ENCODE results near the gene ECSIT. TPM values are rescaled to one million over a fixed set of nuclear protein-coding genes. Genes with fewer than 3 reads are reported as not detected.
A peak's percentile ranks its signal among the peaks of the same experiment; 100 is the strongest.

Gene ECSIT
- total RNA-seq, 2 experiments from 2014 or later: 27.2 to 27.4 TPM

DNA sequence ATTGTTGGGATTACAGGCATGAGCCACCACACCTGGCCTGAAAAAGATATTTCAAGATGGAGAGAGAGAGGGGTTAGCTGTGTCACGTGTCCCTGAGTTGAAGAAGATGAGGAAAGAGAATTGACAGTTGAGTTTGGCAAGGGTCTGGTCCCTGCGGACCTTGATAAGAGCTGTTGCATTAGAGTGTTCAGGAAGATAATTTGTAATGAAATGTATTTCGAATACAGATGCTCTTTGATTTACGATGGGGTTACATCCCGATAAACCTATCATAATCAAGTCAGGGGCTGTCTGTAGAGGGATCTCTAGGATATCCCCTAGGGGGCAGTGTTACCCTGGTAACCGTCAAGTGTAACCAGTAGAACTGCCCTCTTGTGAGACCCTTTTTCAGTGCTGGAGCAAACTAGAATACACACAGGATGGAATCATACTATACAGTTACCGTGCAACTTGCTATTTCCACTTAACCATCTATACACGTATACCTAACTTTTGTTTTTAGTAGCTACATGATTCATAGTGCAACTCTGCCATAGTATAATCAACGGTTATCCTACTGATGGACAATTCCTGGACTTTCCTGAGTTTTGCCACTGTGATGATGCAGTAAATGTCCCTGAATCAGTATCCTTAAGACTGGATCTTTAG lies 31.6 kb upstream of the ECSIT start:
- peaks cover 7% of the 10 kb centered on the region for H3K36me3 ChIP-seq (ENCODE audit: insufficient read depth, low read length)
- Mint-ChIP-seq H3K27me3 (no peaks in the 10 kb centered on the region), H3K9me3 (no peaks in the 10 kb centered on the region), H3K27ac (peak overlapping the region; percentile 70), H3K4me1 (ENCODE audit: low read depth) (peaks cover 34% of the 10 kb centered on the region), H3K36me3 (ENCODE audit: low read depth) (peaks cover 24% of the 10 kb centered on the region), H3K4me3 (peak overlapping the region; percentile 91)
- H3K4me3 ChIP-seq (ENCODE audit: low read length): peak overlapping the region; percentile 94
- no peaks in the 10 kb centered on the region for H3K9me3 ChIP-seq (ENCODE audit: control insufficient read depth in 1 of 2, insufficient read depth in 1 of 2, low read length in 2 of 2)
- no peaks in the 10 kb centered on the region for H3K27me3 ChIP-seq (ENCODE audit: control insufficient read depth in 1 of 2, insufficient read depth in 2 of 2, low read length in 2 of 2)
- ATAC-seq (ENCODE audit: poor library complexity): peak; percentile 33
- CTCF ChIA-PET: interaction anchor here (0.5 to 1.4 kb wide), 8 partner anchors 16 to 140 kb away, joined by 3 to 4 read pairs (median 3); no protein-coding TSS in a partner anchor
- intact Hi-C loops (cut with DNase I, micrococcal nuclease): loop anchor here (1.0 kb wide), 1 partner anchor 27 kb away; no protein-coding TSS in a partner anchor
- TF ChIP-seq, protein P1, sequence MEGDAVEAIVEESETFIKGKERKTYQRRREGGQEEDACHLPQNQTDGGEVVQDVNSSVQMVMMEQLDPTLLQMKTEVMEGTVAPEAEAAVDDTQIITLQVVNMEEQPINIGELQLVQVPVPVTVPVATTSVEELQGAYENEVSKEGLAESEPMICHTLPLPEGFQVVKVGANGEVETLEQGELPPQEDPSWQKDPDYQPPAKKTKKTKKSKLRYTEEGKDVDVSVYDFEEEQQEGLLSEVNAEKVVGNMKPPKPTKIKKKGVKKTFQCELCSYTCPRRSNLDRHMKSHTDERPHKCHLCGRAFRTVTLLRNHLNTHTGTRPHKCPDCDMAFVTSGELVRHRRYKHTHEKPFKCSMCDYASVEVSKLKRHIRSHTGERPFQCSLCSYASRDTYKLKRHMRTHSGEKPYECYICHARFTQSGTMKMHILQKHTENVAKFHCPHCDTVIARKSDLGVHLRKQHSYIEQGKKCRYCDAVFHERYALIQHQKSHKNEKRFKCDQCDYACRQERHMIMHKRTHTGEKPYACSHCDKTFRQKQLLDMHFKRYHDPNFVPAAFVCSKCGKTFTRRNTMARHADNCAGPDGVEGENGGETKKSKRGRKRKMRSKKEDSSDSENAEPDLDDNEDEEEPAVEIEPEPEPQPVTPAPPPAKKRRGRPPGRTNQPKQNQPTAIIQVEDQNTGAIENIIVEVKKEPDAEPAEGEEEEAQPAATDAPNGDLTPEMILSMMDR (IDR thresholded peaks at IDR 0.05): peak; percentile 74
- H3K27ac ChIP-seq (ENCODE audit: low read depth in 1 of 2, low read length in 2 of 2): no peak overlapping the region
- H3K4me1 ChIP-seq (ENCODE audit: insufficient read depth, low read length): peaks cover 37% of the 10 kb centered on the region
- DNase-seq: peak in 11 of 14 experiments; percentile 18 to 84 (median 48)
- POLR2A ChIA-PET: interaction anchor here (1.0 to 2.7 kb wide), 2 partner anchors 18 to 179 kb away, joined by 3 to 11 read pairs; no protein-coding TSS in a partner anchor

DNA sequence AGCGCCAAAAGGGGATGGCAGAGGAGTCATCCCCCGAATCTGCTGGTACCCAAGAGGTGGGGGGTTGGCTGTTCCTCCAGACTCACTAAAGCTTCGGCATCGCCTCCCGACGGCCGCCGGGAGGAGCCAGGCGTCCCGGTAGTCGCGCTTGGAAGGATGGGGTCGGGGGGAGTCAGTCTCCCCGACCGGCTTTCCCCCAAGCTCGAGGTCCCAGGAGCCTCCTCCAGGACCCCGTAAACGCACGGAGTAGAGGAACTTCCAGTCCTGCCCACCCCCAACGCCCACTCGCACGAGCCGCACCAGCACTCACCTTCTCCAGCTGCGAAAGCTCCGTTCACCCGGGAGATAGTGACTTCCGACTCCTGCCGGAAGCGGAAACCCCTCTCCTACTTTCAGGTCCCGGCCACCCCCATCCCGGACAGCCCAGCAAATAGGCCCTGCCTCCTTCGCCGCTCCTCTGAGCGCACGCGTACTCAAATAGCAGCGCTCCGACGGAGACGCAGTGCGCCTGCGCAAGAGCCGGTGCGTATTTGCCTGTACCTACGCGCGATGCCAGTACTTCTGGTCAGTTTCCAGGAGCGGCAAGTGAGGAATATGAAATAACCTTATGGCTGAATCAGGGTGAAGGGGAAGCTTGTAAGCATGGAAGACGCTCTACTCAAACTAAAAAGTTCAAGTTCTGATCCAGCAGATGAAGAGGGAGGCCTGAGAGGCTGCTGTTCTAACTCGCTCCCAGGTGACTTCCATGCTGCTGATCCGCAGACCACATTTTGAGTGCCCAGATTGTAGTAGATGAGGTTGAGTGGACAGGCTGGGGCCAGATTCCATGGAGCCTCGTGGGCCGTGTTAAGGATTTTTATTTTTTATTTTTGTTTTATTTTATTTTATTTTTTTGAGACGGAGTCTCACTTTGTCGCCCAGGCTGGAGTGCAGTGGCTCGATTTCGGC lies 30.2 kb upstream of the ECSIT start, which contains the start of gene ELOF1:
ELOF1 (minus strand) TSS at position 350 of the 948 bp plus-strand sequence. CDS start 4,883 bp downstream, outside the sequence.
- peak within 1 kb of the TSS; percentile 47 to 64 for H3K27ac ChIP-seq (ENCODE audit: low read depth in 1 of 2, low read length in 2 of 2)
- H3K27me3 Mint-ChIP-seq: no peaks in the 10 kb centered on the region
- H3K9me3 ChIP-seq (ENCODE audit: control insufficient read depth in 1 of 2, insufficient read depth in 1 of 2, low read length in 2 of 2): no peaks in the 10 kb centered on the region
- H3K9me3 Mint-ChIP-seq: no peaks in the 10 kb centered on the region
- peaks cover 18% of the 10 kb centered on the region for H3K36me3 ChIP-seq (ENCODE audit: insufficient read depth, low read length)
- H3K4me3 ChIP-seq (ENCODE audit: low read length): peak within 1 kb of the TSS; percentile 94
- peaks cover 40% of the 10 kb centered on the region for H3K4me1 ChIP-seq (ENCODE audit: insufficient read depth, low read length)
- peak; percentile 90 to 99 (median 96) for DNase-seq
- peak within 1 kb of the TSS; percentile 79 for H3K27ac Mint-ChIP-seq
- CTCF ChIA-PET: interaction anchor here (0.7 to 1.4 kb wide), 7 partner anchors 22 to 430 kb away, joined by 3 to 8 read pairs (median 4); partner anchors contain the start of genes ECSIT, ELAVL3 and PRKCSH
- TF ChIP-seq, protein P1 (IDR thresholded peaks at IDR 0.05): no peak
- peak within 1 kb of the TSS; percentile 96 for H3K4me3 Mint-ChIP-seq
- H3K36me3 Mint-ChIP-seq (ENCODE audit: low read depth): peaks cover 32% of the 10 kb centered on the region
- no peaks in the 10 kb centered on the region for H3K27me3 ChIP-seq (ENCODE audit: control insufficient read depth in 1 of 2, insufficient read depth in 2 of 2, low read length in 2 of 2)
- POLR2A ChIA-PET: interaction anchor here (0.6 to 2.7 kb wide), 10 partner anchors 17 to 800 kb away, joined by 3 to 11 read pairs (median 6); partner anchors contain the start of genes ECSIT, ODAD3, PRKCSH and SWSAP1
- H3K4me1 Mint-ChIP-seq (ENCODE audit: low read depth): peaks cover 41% of the 10 kb centered on the region
- peak; percentile 93 for ATAC-seq (ENCODE audit: poor library complexity)
- intact Hi-C loops (cut with DNase I, micrococcal nuclease): loop anchor here (1.0 to 2.0 kb wide), 3 partner anchors 20 to 54 kb away; partner anchors contain the start of genes ECSIT (in 2 of the 2) and ZNF653 (in 1 of the 2)
